Measurements from ENCODE around the gene PSMA7.

PSMA7 gene

DNA sequence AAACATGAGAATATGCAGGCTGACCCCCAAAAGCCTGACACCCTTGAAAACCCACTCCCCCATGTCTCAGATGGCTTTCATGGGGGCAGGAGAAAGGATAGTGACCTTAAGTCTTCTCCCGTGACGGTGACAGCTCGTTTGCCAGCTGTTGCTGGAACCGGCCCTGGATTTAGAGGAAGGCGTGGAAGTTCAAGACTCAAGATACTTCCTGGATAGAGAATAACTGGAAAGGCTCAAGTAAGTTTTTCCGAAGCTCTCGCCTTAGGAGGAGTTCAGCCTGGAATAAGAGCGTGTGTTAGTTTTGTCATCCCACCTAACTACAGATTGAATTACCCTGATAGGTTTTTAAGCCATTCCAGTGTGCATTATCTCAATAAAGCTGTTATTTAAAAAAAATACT lies 28.1 kb upstream of the PSMA7 start:
- DNase-seq (ENCODE audit: low read depth in 2 of 2), result no peak

DNA sequence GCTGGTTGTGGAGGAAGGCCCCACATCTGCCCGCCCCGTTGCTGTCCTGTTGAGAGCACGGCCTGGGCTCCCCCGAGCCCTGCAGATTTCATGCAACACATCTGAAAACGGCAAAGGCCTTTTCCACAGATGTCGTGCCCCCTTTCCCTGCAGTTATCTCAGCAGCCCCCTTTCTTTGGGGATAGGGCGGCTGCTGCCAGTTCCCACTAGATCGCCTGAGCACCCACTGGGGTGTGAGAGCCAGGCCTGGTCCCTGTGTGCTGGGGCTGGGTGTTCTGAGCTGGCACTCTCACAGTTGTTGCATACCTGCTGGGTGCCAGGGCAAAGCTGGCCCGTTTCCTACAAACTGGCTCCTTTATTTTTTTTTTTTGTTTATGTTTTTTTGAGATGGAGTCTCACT lies 27.3 kb upstream of the PSMA7 start:
- DNase-seq (ENCODE audit: low read depth in 2 of 2), result no peak

DNA sequence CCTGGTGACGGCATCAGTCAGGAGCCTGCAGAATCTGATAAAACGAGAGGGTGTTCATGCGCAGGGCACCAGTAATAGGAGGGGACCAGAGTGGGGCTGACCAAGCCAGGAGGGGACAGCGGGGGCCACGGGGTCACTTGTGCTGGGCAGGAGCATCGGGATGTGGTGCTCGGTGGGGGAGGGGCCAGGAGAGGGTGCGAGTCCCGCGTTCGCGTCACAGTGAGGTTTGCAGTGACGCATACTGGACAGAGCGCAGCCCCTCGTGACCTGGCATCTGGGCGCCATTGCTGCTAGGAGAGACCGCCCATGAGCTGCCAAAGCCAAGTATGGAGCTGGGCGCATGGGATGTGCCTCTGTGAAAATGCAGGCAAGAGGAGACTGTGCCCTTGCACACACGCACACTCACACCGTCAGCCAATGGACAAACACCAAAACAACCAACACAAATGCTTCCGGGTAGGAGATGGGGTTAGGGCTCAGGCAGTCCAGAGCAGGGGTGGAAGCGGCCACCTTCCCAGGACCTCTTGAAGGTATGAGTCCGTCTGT lies 25.8 kb upstream of the PSMA7 start:
- DNase-seq (ENCODE audit: low read depth in 2 of 2), result no peak

DNA sequence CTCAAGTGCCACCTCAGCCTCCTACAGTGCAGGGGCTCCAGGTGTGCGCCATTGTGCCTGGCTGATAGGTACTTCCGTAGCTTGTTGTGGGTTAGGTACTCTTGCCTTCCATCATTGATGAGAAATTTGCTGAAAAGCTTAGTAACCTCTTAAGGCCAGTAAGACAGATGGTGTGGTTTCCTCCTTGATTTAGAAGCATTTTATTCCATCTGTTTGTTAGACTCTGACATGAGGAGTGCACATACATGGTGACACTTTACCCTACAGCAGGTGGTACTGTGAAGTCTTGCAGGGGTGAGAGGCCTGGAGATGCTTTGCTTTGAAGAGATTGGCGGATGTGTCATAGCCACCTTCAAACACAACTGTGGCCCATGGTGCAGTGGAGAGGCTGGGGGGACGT lies 24.9 kb upstream of the PSMA7 start:
- no peak for DNase-seq (ENCODE audit: low read depth in 2 of 2)

DNA sequence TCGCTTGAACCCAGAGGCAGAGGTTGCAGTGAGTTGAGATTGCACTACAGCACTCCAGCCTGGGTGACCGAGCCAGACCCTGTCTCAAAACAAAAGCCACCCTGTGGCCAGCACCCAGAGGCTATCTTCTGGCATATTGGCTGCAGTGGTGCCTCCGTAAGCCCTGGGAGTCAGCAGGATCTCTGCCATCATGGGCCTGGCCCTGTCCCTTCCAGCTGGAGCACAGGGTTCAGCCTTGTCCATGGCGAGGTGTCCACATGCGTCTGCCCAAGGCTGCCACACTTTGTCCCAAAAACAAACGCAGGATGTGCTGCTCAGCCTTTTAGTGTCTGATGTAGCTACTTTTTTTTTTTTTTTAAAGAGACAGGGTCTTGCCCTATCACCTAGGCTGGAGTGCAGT lies 24.3 kb upstream of the PSMA7 start:
- DNase-seq (ENCODE audit: low read depth in 2 of 2), result no peak

DNA sequence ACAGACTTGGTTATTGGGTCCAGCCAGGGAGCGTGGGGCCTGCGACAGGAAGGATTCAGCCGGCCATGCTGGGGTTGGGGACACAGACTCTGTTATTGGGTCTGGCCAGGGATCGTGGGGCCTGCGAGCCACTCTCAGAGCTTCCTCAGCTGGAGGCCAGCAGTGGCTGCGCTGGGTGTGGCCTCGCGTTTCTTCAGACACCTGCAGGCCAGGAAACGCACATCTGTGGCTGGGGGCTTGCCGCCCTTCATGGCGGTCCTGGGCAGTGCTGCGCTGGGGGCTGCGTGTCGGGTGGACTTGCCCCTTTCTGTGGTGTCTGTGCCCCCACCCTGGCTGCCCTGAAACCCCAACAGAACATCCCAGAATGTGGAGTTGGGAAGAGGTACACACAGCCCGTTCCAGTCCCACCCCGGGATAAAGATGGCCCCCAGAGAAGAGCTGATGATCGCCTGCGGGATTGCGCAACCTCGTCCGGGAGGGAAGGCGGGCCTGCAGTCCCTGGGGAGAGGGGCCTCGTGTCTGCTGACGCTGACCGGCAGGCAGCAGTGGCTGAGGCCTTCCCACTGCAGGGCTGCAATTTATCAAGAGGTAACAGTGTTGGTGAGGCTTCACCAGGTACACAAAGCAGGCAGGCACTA lies 22.7 kb upstream of the PSMA7 start:
- DNase-seq (ENCODE audit: low read depth in 2 of 2), result no peak

DNA sequence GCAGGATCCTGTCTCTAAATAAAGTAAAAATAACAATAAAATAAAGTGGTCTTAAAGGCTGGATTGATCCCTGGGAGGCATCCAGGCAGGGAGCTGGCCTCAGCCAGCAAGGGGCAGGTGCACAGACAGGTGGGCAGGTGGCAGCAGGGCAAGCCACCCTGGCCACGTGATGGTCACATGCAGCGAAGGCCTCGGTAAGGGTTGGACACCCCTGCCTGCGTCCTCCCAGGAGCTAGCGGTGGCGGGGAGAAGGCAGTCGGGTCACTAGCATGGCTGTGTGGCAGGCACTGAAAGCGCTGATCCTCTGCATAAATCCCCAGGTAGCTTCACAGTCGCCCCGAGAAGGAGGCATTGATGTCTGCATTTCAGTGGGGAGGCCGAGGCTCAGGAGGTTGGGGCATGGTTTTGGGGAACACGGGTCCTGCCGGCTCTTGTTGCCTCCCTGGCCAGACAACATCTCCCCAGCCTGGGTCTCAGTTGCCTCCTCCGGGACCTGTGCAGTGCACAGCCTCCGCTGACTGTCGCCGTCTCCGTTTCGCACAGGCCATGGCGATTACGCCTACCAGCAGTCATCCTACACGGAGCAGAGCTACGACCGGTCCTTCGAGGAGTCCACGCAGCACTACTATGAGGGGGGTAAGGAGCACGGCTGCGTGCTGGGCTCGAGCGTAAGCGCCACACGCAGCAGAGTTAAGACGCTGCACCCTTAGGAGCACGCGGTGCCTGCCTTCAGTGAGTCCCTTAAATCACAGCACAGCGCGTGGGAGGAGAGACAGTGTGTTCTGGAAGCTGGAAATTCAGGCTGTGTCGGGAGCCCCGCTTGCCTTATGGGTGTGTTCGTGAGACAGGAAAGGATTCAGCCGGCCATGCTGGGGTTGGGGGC lies 21.9 kb upstream of the PSMA7 start:
- DNase-seq (ENCODE audit: low read depth in 2 of 2), result no peak

DNA sequence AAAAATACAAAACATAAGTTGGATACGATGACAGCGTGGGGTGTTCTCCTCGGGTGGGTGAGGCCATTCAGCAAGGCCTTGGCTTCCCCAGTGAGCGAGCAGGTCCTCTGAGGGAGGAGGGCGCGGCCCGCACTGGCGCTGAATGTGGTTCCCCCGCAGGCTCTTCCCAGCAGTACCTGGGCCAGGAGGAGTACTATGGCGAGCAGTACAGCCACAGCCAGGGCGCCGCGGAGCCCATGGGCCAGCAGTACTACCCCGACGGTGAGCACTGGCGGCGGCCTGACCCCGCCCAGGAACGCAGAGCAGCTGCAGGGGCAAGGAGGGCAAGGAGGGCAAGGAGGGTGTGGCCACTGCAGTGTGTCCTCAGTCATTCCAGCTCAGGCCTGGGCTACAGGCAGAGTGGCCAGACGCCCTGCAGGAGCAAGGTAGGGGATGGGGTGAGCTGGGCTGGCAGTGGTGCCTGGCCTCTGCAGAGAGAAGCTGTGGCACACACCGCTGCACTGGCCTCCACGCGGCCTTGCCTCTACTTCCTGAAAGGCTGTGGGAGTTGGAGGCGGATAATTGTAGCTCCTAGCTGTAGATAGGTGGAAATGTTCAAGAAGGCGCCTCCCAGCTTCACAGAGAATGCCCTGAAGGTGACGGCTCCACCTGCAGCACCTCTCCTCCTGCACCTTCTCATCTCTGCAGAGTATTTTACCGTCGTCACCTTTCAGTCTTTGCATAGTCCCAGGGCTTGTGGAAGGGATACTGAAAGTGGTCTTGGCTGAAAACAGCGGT lies 21.0 kb upstream of the PSMA7 start:
- DNase-seq (ENCODE audit: low read depth in 2 of 2), result no peak

DNA sequence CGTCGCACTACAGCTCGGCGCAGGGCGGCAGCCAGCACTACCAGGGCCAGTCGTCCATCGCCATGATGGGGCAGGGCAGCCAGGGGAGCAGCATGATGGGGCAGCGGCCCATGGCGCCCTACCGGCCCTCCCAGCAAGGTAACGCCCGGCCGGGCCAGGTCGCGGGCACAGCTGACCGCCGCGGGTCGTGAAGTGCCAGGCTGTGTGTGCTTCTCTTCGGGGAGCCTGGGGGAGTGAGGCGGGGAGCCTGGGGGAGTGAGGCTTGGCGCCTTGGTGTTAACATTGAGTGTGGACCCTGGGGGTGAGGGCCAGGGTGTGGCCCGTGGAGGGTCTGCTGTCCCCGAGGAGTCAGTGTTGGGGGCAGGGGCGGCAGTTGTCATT lies 20.3 kb upstream of the PSMA7 start:
- DNase-seq (ENCODE audit: low read depth in 2 of 2), result no peak

DNA sequence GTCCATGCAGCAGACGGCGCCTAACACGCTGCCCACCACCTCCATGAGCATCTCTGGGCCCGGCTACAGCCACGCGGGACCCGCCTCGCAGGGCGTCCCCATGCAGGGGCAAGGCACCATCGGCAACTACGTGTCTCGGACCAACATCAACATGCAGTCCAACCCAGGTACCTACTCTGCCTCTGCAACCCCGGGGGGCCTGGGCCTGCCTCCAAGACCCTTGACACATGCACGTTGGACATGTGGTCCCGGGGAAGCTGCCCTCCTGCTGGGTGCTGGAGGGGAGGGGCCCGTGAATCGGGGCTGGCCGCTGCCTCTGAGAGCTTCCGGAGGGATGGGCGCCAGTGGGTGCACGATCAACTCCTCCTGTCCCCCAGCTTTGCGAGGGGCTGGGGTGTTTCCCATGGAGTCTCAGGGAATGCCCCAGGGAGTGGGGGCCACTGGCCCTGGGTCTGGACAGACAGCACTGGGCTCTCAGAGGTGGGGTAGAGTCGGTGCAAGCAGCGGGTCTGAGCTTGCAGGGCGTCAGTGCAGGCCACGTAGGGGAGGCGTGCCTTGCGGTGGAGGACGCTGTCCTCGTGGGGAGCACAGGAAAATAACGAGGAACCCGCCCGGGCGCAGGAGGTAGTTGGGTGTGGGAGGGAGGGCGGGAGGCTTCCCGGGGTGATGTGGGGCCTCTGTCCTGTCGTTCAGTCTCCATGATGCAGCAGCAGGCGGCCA lies 19.7 kb upstream of the PSMA7 start:
- DNase-seq (ENCODE audit: low read depth in 2 of 2), result no peak

DNA sequence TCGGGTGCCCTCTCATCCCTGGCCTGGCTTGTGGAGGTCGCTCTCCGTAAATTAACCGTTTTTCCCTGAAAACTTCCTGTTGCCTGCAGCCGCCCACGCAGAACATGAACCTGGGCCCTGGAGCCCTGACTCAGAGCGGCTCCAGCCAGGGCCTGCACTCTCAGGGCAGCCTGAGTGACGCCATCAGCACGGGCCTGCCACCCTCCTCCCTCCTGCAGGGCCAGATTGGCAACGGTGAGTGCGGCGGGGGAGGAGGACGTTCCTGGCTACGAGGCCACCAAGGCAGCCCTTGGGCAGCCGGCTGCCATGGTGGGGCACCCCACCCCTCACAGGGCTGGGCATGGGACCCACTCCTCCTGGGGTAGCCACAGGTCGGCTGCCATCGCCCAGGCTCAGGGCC lies 18.2 kb upstream of the PSMA7 start:
- no peak for DNase-seq (ENCODE audit: low read depth in 2 of 2)

DNA sequence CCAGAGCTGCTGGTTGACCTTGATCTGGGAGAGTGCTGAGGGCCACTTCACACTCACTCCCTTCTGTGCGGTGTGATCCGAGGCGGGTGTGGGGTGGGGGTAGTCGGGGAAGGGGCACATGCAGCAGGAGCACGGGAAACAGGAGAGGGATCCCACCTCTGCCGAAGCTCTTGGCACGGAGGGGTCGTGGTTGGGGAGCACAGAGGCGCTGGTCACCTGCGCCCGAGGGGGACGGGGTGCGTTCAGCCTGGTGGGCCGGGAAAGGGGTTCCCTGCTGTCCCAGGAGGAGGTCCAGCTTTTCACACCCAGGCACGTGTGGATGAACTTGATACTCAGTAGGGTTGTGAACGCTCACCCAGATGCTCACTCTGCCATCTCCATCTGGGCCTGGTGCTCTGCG lies 17.7 kb upstream of the PSMA7 start:
- DNase-seq (ENCODE audit: low read depth in 2 of 2), result no peak

DNA sequence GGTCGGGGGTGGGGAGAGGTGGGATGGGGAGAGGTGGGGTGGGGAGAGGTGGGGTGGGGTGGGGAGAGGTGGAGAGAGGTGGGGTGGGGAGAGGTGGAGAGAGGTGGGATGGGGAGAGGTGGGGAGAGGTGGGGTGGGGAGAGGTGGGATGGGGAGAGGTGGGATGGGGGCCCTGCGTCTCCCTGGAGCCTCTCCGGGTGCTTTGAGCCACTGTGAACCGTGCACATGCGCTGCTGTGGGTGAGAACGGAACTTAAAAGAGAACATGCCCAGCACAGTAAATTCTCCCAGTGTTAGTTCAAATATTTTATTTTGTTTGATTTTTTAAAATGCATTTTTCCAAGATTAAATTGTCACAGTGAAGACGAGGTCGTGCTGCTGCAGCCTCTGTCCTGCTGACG lies 17.1 kb upstream of the PSMA7 start:
- DNase-seq (ENCODE audit: low read depth in 2 of 2), result no peak

DNA sequence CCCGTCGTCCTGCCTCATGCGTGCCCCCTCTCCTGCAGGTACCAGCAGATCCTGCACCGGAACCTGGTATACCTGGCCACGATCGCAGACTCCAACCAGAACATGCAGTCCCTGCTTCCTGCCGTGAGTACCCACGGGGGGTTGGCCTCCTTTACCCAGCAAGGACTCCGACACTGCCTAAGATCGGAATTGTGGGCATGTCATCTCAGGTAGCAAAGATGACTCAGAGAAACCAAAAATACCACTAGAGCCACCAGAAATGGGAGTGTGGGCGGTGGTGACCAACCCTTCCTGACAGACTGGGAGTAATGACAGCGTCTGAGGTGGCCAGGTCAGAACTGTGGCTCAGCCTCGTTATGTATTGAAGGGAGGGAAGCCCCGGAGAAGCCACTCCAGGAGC lies 16.6 kb upstream of the PSMA7 start:
- DNase-seq (ENCODE audit: low read depth in 2 of 2), result no peak

DNA sequence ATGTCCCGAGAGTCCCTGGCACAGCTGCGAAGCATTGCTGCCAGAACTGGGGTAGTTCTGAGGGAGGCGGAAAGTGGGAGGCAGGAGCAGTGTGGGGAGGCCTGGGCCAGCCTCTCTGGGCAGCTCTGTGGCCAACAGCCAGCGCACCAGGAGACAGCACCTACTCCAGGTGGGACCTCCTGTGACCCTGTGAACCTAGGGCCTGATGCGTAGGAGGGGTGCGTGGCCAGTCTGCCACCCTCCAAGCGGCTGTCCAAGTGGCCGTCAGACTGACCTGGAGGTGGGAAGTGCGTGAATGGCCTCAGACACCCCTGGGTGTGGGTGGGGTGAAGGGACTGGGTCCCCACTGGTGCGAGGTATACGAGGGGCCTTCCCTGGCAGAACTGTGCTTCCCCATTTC lies 15.9 kb upstream of the PSMA7 start:
- no peak for DNase-seq (ENCODE audit: low read depth in 2 of 2)

DNA sequence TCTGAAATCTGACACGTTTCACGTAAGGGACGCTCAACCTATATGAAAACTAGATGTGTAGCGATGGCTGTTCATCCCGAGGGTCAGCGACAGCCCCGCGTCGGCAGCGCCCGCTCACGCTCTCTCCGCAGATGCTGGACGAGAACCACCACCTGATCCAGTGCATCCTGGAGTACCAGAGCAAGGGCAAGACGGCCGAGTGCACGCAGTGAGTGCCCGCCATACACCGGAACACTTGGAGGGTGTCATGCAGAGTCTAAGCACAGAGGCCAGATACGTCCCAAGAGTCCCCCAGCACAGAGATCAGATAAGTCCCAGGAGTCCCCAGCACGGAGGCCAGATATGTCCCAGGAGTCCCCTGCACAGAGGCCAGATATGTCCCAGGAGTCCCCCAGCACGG lies 15.3 kb upstream of the PSMA7 start:
- no peak for DNase-seq (ENCODE audit: low read depth in 2 of 2)

DNA sequence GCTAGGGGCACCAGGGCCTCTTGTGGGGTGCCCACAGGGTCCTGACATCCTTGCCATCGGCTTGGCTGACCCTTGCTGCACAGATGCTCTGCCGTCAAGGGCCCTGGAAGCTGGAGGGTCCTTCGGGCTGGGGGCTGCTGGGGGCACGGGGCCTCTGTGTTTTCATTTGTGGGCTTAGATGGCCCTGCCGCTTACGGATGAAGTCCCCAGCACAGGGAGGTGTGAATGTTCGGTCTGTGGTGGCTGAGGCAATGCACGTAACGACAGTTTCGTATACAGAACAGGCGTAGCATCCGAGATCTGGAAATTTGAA lies 14.8 kb upstream of the PSMA7 start:
- no peak for DNase-seq (ENCODE audit: low read depth in 2 of 2)

DNA sequence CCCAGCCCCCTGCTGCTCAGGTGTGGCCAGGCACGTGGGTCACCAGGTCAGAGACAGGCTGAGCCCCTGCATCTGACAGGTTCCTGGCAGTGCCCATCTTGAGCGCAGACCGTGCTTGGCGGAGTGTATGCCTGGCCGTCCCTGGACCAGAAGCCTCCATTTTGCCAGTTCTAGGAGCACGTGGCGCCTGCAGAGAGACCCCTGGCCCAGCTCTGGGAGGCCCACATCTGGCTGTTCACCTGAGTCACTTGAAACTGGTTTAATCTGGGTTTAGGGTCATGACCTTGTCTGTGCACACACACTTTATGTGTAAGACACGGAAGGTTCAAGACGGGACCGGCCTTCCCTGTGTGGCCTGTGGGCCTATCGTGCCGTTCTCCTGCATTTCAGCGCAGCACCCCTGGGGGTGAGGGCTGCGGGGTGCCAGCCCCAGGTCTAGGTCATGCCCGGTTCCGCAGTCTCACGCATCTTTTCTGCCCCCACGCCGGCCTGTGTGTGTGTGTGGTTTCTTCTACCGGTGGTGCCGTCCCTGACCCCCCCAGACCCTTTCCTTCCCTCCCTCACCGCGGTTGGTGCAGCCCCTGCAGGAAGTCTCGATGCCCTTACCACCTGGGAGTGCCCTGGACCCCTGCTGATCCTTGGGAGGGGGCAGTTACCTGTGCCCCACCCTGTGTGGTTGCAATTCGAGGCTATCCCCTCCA lies 14.3 kb upstream of the PSMA7 start:
- no peak for DNase-seq (ENCODE audit: low read depth in 2 of 2)

DNA sequence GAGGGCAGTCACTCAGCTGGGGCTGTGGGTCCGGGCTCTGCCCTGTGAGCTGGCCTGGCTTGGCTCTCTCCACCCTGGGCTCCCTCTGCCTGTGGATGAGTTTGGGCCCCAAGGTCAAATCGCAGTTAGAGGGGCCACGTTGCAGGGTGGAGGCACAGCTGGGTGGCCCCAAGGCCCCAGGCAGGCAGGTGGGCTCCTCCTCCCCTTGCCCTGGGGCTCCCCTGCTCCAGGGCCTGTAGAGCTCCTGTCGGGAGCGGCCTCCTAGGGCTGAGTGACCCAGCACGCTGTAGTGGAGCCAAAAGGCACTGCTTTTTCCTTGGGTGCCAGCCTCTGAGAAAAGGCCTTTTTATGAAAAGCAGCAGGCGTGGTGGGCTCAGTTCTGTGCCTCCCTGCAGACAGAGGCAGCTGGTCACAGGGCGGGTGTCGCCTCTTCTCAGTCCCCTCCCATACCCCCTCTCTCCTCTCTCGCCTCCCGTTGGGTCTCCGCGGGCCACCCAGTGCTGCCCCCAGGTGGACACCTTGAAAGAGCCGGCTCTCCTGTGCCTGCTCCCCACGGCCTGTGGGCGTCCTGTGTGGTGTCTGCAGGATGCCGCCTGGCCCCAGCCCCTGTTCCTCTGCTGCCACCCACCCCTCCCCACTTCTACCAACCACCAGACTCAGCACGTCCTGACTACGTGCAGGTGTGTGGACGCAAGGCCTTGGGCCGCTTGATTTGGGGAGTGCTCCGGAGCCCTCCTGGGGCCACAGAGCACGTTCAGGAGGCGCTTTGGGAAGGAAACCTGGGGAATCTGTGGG lies 13.6 kb upstream of the PSMA7 start:
- peak; percentile 23 to 59 for DNase-seq (ENCODE audit: low read depth in 2 of 2)

DNA sequence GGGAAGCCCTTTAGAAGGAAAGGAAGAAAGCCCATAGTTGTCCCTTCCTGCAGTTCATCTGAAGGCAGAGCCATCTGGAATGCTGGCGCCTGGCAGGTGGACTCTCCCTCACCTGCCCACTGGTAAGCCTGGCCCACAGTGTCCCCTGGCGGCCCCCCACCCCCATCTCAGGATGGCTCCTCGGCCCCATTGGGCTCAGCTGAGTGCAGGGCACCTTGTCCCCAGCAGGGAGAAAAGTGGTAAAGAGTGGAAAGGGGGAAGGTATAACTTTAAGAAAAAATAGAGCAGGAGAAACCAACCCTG lies 13.0 kb upstream of the PSMA7 start:
- no peak for DNase-seq (ENCODE audit: low read depth in 2 of 2)

Measured in stimulated activated CD4-positive, alpha-beta T cell treated with anti-CD3 and anti-CD28 coated beads, Interleukin-1b, Interleukin-23, amount 100 ng/mL, for 1 hour (primary cell).